ENCODE measurements around the gene TMEM144. TPM values are rescaled to one million over a fixed set of nuclear protein-coding genes. Genes with fewer than 3 reads are reported as not detected.

TMEM144 gene
- total RNA-seq, 1 experiment from 2014 or later, result 17.9 TPM

DNA sequence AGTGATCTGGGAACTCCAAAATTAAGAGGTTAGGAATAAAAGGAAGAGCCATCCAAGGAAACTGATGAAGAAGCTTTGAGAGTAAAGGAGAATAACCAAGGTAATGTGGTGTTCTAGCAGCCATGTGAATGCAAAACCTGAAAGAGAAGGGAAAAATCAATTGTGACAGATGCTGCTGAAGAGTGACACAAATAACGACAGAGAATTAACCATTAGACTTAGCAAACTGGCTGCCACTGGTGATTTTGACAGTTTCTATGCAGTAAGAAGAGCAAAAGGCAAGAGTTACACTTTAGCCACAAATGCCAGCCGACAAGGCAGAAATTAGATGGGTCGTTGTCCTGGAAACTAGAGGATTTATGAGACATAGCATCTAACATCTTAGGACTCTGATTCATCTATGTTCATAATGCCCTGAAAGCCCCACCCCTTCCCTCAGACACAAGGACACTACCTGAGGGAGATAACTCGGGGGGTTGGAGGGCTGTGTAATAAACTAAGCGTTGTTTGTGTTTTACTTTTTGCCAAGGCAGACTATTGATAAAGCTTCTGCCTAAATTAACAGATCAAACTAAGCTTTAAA, 13.0 kb upstream of the TMEM144 start:
- Mint-ChIP-seq H3K4me3 (ENCODE audit: unreplicated experiment) (no peak overlapping the region), H3K36me3 (ENCODE audit: insufficient read depth, unreplicated experiment) (peaks cover 18% of the 10 kb centered on the region), H3K9me3 (ENCODE audit: unreplicated experiment) (no peaks in the 10 kb centered on the region), H3K4me1 (ENCODE audit: low read depth, unreplicated experiment) (peaks cover 18% of the 10 kb centered on the region), H3K27me3 (ENCODE audit: insufficient read depth, unreplicated experiment) (no peaks in the 10 kb centered on the region), H3K27ac (ENCODE audit: unreplicated experiment) (no peak overlapping the region)
- Histone ChIP-seq H3K36me3 (ENCODE audit: control insufficient read depth, insufficient read depth, low read length) (peaks cover 1% of the 10 kb centered on the region; the same call in 1 of the 2 replicates), H3K27me3 (replicated peaks; ENCODE audit: control insufficient read depth, insufficient read depth, low read length) (no peaks in the 10 kb centered on the region), H3K4me3 (ENCODE audit: low read depth, low read length) (no peak overlapping the region), H3K4me1 (no peaks in the 10 kb centered on the region), H3K9me3 (no peaks in the 10 kb centered on the region)
- ChIA-PET CTCF (no interaction called here), POLR2A (no interaction called here)
- no TSS peak for BruUV-seq (replicated peaks)
- intact Hi-C loops (cut with micrococcal nuclease; ENCODE audit: unreplicated experiment), result loop anchor here (10.0 kb wide), 1 partner anchor 428 kb away; no protein-coding TSS in a partner anchor
- TF ChIP-seq, protein P1, sequence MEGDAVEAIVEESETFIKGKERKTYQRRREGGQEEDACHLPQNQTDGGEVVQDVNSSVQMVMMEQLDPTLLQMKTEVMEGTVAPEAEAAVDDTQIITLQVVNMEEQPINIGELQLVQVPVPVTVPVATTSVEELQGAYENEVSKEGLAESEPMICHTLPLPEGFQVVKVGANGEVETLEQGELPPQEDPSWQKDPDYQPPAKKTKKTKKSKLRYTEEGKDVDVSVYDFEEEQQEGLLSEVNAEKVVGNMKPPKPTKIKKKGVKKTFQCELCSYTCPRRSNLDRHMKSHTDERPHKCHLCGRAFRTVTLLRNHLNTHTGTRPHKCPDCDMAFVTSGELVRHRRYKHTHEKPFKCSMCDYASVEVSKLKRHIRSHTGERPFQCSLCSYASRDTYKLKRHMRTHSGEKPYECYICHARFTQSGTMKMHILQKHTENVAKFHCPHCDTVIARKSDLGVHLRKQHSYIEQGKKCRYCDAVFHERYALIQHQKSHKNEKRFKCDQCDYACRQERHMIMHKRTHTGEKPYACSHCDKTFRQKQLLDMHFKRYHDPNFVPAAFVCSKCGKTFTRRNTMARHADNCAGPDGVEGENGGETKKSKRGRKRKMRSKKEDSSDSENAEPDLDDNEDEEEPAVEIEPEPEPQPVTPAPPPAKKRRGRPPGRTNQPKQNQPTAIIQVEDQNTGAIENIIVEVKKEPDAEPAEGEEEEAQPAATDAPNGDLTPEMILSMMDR (IDR thresholded peaks at IDR 0.05; ENCODE audit: insufficient read depth in 1 of 2, low read depth in 1 of 2, low read length in 1 of 2, severe bottlenecking in 1 of 2, unreplicated experiment in 1 of 2), result no peak
- DNase-seq, result no peak

DNA sequence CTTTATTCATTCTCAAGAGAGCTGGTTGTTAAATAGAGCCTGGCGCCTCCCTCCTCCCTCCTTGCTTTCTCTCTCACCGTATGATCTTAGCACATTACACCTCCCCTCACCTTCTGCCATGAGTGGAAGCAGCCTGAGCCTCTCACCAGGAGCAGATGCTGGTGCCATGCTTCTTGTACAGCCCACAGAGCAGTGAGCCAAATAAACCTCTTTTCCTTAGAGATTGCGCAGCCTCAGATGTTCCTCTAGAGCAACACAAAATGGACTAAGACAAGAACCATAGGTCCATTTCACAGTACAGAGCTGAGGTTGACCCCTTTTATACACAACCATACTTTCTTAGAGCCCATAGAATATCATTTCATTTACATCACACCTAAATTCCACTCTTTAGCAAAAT, 10.1 kb upstream of the TMEM144 start:
- POLR2A ChIA-PET, result no interaction called here
- no peaks in the 10 kb centered on the region for H3K9me3 Mint-ChIP-seq (ENCODE audit: unreplicated experiment)
- peaks cover 11% of the 10 kb centered on the region for H3K36me3 Mint-ChIP-seq (ENCODE audit: insufficient read depth, unreplicated experiment)
- peaks cover 14% of the 10 kb centered on the region for H3K4me1 Mint-ChIP-seq (ENCODE audit: low read depth, unreplicated experiment)
- CTCF ChIA-PET, result no interaction called here
- H3K36me3 ChIP-seq (ENCODE audit: control insufficient read depth, insufficient read depth, low read length), result peaks cover 1% of the 10 kb centered on the region; the same call in 1 of the 2 replicates
- no peak overlapping the region for H3K4me3 Mint-ChIP-seq (ENCODE audit: unreplicated experiment)
- no peaks in the 10 kb centered on the region for H3K9me3 ChIP-seq
- H3K4me1 ChIP-seq, result no peaks in the 10 kb centered on the region
- no peak overlapping the region for H3K4me3 ChIP-seq (ENCODE audit: low read depth, low read length)
- TF ChIP-seq, protein P1 (IDR thresholded peaks at IDR 0.05; ENCODE audit: insufficient read depth in 1 of 2, low read depth in 1 of 2, low read length in 1 of 2, severe bottlenecking in 1 of 2, unreplicated experiment in 1 of 2), result no peak
- no peaks in the 10 kb centered on the region for H3K27me3 Mint-ChIP-seq (ENCODE audit: insufficient read depth, unreplicated experiment)
- intact Hi-C loops (cut with micrococcal nuclease; ENCODE audit: unreplicated experiment), result no loop called here
- no peaks in the 10 kb centered on the region for H3K27me3 ChIP-seq (replicated peaks; ENCODE audit: control insufficient read depth, insufficient read depth, low read length)
- no TSS peak for BruUV-seq (replicated peaks)
- no peak overlapping the region for H3K27ac Mint-ChIP-seq (ENCODE audit: unreplicated experiment)
- DNase-seq, result no peak

DNA sequence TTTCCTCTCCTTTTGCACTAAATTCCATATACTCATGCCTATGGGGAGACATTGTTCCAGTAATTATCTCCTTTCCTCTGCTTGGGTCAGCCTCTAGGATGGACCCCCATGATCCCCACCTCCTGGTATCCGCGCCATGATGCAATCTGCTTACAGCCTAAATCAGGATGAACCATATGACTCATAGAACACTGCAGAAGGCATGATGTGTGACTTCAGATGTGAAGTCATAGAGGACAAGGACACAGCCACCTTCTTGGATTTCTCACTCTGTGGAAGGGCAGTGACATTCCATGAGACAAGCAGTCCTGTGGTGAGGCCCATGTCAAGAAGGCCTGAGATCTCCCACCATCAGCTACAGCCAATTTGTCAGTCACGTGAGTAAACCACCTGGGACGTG, 9.0 kb upstream of the TMEM144 start:
- H3K9me3 Mint-ChIP-seq (ENCODE audit: unreplicated experiment), result no peaks in the 10 kb centered on the region
- intact Hi-C loops (cut with micrococcal nuclease; ENCODE audit: unreplicated experiment), result no loop called here
- H3K27ac Mint-ChIP-seq (ENCODE audit: unreplicated experiment), result no peak overlapping the region
- H3K4me1 ChIP-seq, result no peaks in the 10 kb centered on the region
- peaks cover 1% of the 10 kb centered on the region; the same call in 1 of the 2 replicates for H3K36me3 ChIP-seq (ENCODE audit: control insufficient read depth, insufficient read depth, low read length)
- H3K27me3 Mint-ChIP-seq (ENCODE audit: insufficient read depth, unreplicated experiment), result no peaks in the 10 kb centered on the region
- H3K4me3 Mint-ChIP-seq (ENCODE audit: unreplicated experiment), result no peak overlapping the region
- no TSS peak for BruUV-seq (replicated peaks)
- DNase-seq, result no peak
- H3K36me3 Mint-ChIP-seq (ENCODE audit: insufficient read depth, unreplicated experiment), result peaks cover 11% of the 10 kb centered on the region
- no peaks in the 10 kb centered on the region for H3K27me3 ChIP-seq (replicated peaks; ENCODE audit: control insufficient read depth, insufficient read depth, low read length)
- ChIA-PET CTCF (no interaction called here), POLR2A (no interaction called here)
- TF ChIP-seq, protein P1 (IDR thresholded peaks at IDR 0.05; ENCODE audit: insufficient read depth in 1 of 2, low read depth in 1 of 2, low read length in 1 of 2, severe bottlenecking in 1 of 2, unreplicated experiment in 1 of 2), result no peak
- H3K4me1 Mint-ChIP-seq (ENCODE audit: low read depth, unreplicated experiment), result peaks cover 14% of the 10 kb centered on the region
- no peak overlapping the region for H3K4me3 ChIP-seq (ENCODE audit: low read depth, low read length)
- no peaks in the 10 kb centered on the region for H3K9me3 ChIP-seq

Measured in Caco-2 (cell line).